DOHH2 (cell line): Measurements from ENCODE around the gene POU2F1.

Source experiments
- H3F3A ChIP-seq: fragments of 200-600 bp; sonication (generic), shearing (Covaris generic); 2 replicates; pipeline ENCODE4 v1.6.0; 2016; ENCODE audit warnings: antibody characterized with exemption, mild to moderate bottlenecking; ENCODE audit not compliant: control insufficient read depth, insufficient read depth
- H3K27ac ChIP-seq: fragments of 200-600 bp; sonication (generic); 2 replicates; pipeline ENCODE4 v1.5.1; 2014; ENCODE audit warnings: low read depth, mild to moderate bottlenecking, low read length, moderate library complexity
- H3K27me3 ChIP-seq: fragments of 200-600 bp; sonication (generic); 2 replicates; pipeline ENCODE4 v1.6.1; 2014; ENCODE audit warnings: mild to moderate bottlenecking, low read length, mixed read lengths; ENCODE audit not compliant: control insufficient read depth
- H3K36me3 ChIP-seq: fragments of 200-600 bp; sonication (generic); 2 replicates; pipeline ENCODE4 v1.6.1; 2014; ENCODE audit warnings: mild to moderate bottlenecking, low read length, moderate library complexity, mixed read lengths; ENCODE audit not compliant: control insufficient read depth
- H3K4me1 ChIP-seq: fragments of 200-600 bp; sonication (generic); 2 replicates; pipeline ENCODE4 v1.6.1; 2014; ENCODE audit warnings: mild to moderate bottlenecking, low read length, mixed read lengths; ENCODE audit not compliant: control insufficient read depth
- H3K4me2 ChIP-seq: fragments of 200-600 bp; sonication (generic); 2 replicates; pipeline ENCODE4 v1.6.0; 2014; ENCODE audit warnings: mild to moderate bottlenecking, low read length, moderate library complexity
- H3K4me3 ChIP-seq: fragments of 200-600 bp; sonication (generic); 2 replicates; pipeline ENCODE4 v1.5.1; 2014; ENCODE audit warnings: mild to moderate bottlenecking, low read length, mixed read lengths
- H3K79me2 ChIP-seq: fragments of 200-600 bp; sonication (generic); 2 replicates; pipeline ENCODE4 v1.6.1; 2014; ENCODE audit warnings: mild to moderate bottlenecking, low read length, mixed read lengths; ENCODE audit not compliant: control insufficient read depth
- H3K9me2 ChIP-seq: fragments of 200-600 bp; sonication (generic); replicated peaks from 2 replicates; pipeline ENCODE4 v1.6.1; 2014; ENCODE audit warnings: mild to moderate bottlenecking, low read length, mixed read lengths; ENCODE audit not compliant: control insufficient read depth
- H3K9me3 ChIP-seq: fragments of 200-600 bp; sonication (generic); 2 replicates; pipeline ENCODE4 v1.6.1; 2014; ENCODE audit warnings: antibody characterized with exemption, low read length, mixed read lengths; ENCODE audit not compliant: control insufficient read depth, insufficient read depth
- H4K20me1 ChIP-seq: fragments of 200-600 bp; sonication (generic); 2 replicates; pipeline ENCODE4 v1.6.0; 2014; ENCODE audit warnings: low read depth, mild to moderate bottlenecking, antibody characterized with exemption, low read length, moderate library complexity; ENCODE audit not compliant: control insufficient read depth, insufficient read depth
- EZH2phosphoT487 ChIP-seq: fragments of 200-600 bp; sonication (generic); IDR thresholded peaks from 2 replicates; pipeline ENCODE4 v1.6.1; 2017; ENCODE audit warnings: borderline replicate concordance, mild to moderate bottlenecking, antibody characterized with exemption, low read length, moderate library complexity, mixed read lengths
- TF ChIP-seq, protein P1 (sequence below): fragments of 200-600 bp; sonication (generic); IDR thresholded peaks from one replicate; pipeline ENCODE4 v1.5.1; 2014; ENCODE audit warnings: antibody characterized with exemption, mild to moderate bottlenecking, low read depth, low read length; ENCODE audit not compliant: poor library complexity, severe bottlenecking

The POU2F1 gene

DNA sequence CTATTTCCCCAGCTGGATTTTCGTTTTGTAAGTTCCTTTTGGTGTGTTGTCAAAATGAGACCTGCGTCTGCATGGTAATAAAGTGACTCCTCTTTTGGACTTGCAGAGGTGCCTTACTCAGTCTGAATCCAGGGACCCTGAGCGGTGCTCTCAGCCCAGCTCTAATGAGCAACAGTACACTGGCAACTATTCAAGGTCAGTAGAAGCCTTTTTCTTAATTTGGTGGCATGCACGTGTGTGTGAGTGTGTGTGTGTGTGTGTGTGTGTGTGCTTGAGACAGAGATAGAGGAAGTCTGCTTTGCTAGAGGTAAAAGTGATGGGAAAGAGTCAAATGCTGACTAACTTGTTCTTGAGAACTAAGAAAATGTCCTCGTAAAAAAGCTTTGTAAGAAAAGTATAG, 192.2 kb downstream of the POU2F1 start:
- Histone ChIP-seq H3K4me2 (no peak overlapping the region), H3K27ac (no peak overlapping the region), H3K36me3 (peaks cover 63% of the 10 kb centered on the region), H3F3A (peaks cover 4% of the 10 kb centered on the region; the same call in 1 of the 2 replicates), H3K79me2 (no peaks in the 10 kb centered on the region), H4K20me1 (no peaks in the 10 kb centered on the region), H3K9me3 (no peaks in the 10 kb centered on the region), H3K4me1 (peaks cover 11% of the 10 kb centered on the region), H3K9me2 (no peaks in the 10 kb centered on the region), H3K4me3 (no peak overlapping the region), H3K27me3 (no peaks in the 10 kb centered on the region)
- TF ChIP-seq, protein P1, sequence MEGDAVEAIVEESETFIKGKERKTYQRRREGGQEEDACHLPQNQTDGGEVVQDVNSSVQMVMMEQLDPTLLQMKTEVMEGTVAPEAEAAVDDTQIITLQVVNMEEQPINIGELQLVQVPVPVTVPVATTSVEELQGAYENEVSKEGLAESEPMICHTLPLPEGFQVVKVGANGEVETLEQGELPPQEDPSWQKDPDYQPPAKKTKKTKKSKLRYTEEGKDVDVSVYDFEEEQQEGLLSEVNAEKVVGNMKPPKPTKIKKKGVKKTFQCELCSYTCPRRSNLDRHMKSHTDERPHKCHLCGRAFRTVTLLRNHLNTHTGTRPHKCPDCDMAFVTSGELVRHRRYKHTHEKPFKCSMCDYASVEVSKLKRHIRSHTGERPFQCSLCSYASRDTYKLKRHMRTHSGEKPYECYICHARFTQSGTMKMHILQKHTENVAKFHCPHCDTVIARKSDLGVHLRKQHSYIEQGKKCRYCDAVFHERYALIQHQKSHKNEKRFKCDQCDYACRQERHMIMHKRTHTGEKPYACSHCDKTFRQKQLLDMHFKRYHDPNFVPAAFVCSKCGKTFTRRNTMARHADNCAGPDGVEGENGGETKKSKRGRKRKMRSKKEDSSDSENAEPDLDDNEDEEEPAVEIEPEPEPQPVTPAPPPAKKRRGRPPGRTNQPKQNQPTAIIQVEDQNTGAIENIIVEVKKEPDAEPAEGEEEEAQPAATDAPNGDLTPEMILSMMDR: no peak
- TF ChIP-seq EZH2phosphoT487: no peak

DNA sequence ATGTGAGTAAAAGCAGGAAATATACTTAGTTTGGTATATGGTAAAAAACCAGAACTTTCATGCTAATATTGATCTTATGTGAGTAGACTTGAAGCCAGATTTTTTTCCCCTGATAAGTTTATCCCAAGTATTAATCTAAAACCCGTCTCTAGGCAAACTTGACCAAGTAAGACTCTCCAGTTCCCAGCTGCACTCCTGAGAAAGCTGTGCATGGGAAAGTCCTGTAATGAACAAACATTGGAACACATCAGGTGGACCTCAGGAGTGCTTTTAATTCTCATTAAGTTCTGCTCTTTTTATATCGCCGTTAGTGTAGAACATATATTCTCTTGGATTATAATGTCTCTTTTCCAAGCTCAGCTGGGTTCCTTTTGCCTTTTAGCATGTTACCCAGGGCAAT, 192.6 kb downstream of the POU2F1 start:
- H3K4me2 ChIP-seq: no peak overlapping the region
- TF ChIP-seq EZH2phosphoT487: no peak
- TF ChIP-seq, protein P1: no peak
- no peaks in the 10 kb centered on the region for H3K9me2 ChIP-seq
- no peaks in the 10 kb centered on the region for H3K79me2 ChIP-seq
- H3K27ac ChIP-seq: no peak overlapping the region
- H3K36me3 ChIP-seq: peaks cover 59% of the 10 kb centered on the region
- no peaks in the 10 kb centered on the region for H4K20me1 ChIP-seq
- H3K4me3 ChIP-seq: no peak overlapping the region
- H3K9me3 ChIP-seq: no peaks in the 10 kb centered on the region
- no peaks in the 10 kb centered on the region for H3K27me3 ChIP-seq
- peaks cover 15% of the 10 kb centered on the region for H3K4me1 ChIP-seq
- H3F3A ChIP-seq: peaks cover 2% of the 10 kb centered on the region; the same call in 1 of the 2 replicates

DNA sequence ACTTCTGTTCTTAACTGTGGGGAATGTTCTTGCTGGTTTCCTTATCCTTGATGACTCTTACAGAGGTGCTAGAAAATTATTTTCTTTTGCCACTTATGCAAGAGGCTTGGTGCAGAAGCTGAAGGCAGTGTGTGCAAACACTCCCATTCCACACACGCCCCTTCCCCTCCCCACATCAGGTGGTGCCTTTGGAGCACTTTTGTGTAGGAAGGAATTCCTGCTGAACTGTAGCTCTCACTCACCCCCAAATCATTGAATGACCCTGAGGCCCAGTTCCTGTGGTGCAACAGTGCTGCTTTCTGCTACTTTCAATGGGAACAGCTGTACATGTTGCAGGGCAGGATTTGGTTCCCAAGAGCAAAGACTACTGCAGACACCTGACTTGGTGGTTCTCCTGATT, 195.8 kb downstream of the POU2F1 start:
- H3K4me3 ChIP-seq: no peak overlapping the region
- H3K79me2 ChIP-seq: no peaks in the 10 kb centered on the region
- no peaks in the 10 kb centered on the region for H3K27me3 ChIP-seq
- peaks cover 51% of the 10 kb centered on the region for H3K36me3 ChIP-seq
- no peak overlapping the region for H3K27ac ChIP-seq
- H3F3A ChIP-seq: no peaks in the 10 kb centered on the region
- no peaks in the 10 kb centered on the region for H3K9me3 ChIP-seq
- no peaks in the 10 kb centered on the region for H3K9me2 ChIP-seq
- peaks cover 17% of the 10 kb centered on the region for H3K4me1 ChIP-seq
- no peak for TF ChIP-seq EZH2phosphoT487
- TF ChIP-seq, protein P1: no peak
- no peaks in the 10 kb centered on the region for H4K20me1 ChIP-seq
- H3K4me2 ChIP-seq: no peak overlapping the region
